ENCODE data around the gene PITHD1.
"Not testable (repeated sequence)": the region's sequence is repeated elsewhere in the genome, so short reads cannot be mapped to it uniquely, and the experiment has no call there.

PITHD1 gene

DNA sequence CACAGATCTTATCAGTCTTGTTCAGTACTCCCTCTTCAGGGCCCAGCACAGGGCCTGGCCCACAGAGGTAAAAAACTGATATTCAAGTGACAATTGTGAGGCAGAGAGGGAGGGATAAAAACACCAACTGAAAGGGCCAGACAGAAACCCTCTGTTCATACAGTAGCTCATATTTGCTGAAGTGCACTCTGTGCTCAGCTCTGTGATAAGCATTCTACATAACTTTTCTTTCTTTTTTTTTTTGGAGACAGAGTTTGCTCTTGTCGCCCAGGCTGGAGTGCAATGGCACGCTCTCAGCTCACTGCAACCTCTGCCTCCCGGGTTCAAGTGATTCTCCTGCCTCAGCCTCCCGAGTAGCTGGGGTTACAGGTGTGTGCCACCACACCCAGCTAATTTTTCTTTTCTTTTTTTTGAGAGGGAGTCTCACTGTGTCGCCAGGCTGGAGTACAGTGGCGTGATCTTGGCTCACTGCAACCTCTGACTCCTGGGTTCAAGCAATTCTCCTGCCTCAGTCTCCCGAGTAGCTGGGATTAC is 24.7 kb downstream of the PITHD1 start:
- not testable (repeated sequence) for H3K9ac ChIP-seq (ENCODE audit: low read depth, low read length); H3K9me3 ChIP-seq (ENCODE audit: control insufficient read depth, insufficient read depth, low read length); H3K4me3 ChIP-seq (ENCODE audit: low read depth, low read length); H3K4me1 ChIP-seq (ENCODE audit: control insufficient read depth, insufficient read depth, low read length)
- peaks cover 11% of the 10 kb centered on the region for H3K36me3 ChIP-seq (ENCODE audit: control insufficient read depth, insufficient read depth, low read length)
- peaks cover 10% of the 10 kb centered on the region for H3K27me3 ChIP-seq (ENCODE audit: control insufficient read depth, insufficient read depth, low read length)

DNA sequence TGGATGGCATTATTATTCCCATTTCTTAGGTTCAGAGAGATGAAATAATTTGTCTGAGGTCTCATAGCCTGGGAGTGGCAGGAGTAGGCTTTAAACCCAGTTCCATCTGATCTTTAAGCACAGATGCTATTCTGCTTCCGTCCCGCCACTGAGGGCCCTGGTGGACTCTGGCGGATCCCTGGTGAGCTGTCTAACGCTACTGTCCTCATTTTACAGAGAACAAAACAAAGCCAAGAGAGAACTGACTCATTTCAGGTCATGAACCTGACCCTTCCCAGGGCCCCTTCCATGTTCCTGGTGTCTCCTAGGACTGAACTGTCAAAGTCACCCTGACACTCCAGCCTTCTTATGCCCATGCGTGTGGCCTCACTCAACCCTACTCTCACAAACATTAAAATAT is 25.5 kb downstream of the PITHD1 start:
- Histone ChIP-seq H3K4me1 (ENCODE audit: control insufficient read depth, insufficient read depth, low read length) (peaks cover 5% of the 10 kb centered on the region), H3K4me3 (ENCODE audit: low read depth, low read length) (no peak overlapping the region), H3K9me3 (ENCODE audit: control insufficient read depth, insufficient read depth, low read length) (no peaks in the 10 kb centered on the region), H3K36me3 (ENCODE audit: control insufficient read depth, insufficient read depth, low read length) (peaks cover 4% of the 10 kb centered on the region), H3K9ac (ENCODE audit: low read depth, low read length) (no peak overlapping the region), H3K27me3 (ENCODE audit: control insufficient read depth, insufficient read depth, low read length) (peaks cover 10% of the 10 kb centered on the region)

DNA sequence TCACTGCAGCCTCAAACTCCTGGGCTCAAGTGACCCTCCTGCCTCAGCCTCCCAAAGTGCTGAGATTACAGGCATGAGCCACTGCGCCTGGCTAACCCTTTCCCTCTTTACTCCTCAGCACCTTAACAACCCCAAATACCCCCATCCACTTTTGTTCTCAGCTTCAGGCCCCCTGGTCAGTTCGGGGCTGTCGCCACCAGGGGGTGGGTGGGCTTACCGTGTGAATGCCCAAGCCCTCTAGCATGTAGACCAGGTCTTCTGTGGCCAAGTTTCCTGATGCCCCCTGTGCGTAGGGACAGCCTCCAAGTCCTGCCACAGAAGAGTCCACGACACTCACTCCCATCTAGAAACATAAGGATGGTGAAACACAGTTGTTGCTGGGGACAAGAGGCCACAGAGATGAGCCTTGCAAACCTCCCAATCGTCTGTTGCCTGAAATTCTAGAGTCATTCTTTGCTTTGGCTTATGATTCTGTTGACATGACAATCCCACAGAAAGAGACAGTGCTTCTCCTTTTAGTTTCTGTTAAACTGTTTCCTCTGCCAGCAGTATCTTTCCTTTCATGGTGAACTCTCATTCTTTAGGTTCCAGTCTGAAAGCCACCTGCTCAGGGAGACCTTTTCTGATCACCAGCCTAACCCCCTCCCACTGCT is 26.1 kb downstream of the PITHD1 start:
- H3K27me3 ChIP-seq (ENCODE audit: control insufficient read depth, insufficient read depth, low read length): peaks cover 10% of the 10 kb centered on the region
- H3K9me3 ChIP-seq (ENCODE audit: control insufficient read depth, insufficient read depth, low read length): no peaks in the 10 kb centered on the region

DNA sequence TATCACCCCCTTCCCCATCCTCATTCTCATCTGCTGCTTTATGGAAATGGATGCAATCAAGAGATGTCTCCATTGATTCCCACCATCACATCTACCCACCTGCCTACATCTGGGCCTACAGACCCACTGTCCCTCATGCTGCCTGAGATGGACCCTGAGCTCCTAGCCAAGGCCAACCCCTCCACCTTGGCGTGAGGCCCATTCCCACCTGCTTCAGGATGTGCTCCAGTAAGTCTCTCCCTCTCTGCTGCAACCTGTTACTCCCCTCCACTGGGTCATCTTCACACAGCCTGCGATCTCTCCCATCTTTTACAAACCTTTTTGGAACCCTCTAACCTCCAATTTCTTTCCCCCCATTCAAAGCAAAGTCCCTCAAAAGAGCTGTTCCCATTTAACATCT is 26.8 kb downstream of the PITHD1 start:
- no peaks in the 10 kb centered on the region for H3K4me1 ChIP-seq (ENCODE audit: control insufficient read depth, insufficient read depth, low read length)
- H3K9me3 ChIP-seq (ENCODE audit: control insufficient read depth, insufficient read depth, low read length): no peaks in the 10 kb centered on the region
- no peak overlapping the region for H3K9ac ChIP-seq (ENCODE audit: low read depth, low read length)

More for the DNA sequence above, 26.1 kb downstream of the PITHD1 start:
- no peak overlapping the region for H3K9ac ChIP-seq (ENCODE audit: low read depth, low read length)
- H3K36me3 ChIP-seq (ENCODE audit: control insufficient read depth, insufficient read depth, low read length): no peaks in the 10 kb centered on the region
- peaks cover under 1% of the 10 kb centered on the region for H3K4me1 ChIP-seq (ENCODE audit: control insufficient read depth, insufficient read depth, low read length)
- H3K4me3 ChIP-seq (ENCODE audit: low read depth, low read length): no peak overlapping the region

DNA sequence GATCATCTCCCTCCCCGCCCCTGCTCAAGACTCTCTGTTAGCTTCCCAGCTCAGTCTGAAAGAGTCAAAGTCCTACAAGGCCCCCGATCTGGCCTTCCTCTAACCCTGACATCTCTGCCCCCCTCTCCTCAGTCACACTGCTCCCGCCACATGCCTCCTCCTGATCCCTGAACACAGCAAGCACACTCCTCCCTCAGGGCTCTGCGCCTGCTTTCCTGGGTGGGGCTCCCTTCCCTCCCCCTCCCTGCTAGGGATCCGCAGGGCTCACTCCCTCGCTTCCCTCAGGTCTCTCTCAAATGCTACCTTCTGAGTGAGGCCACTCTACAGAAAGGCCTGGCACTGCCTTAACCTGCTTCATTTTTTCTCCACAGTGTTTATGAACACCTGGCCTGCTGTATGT is 28.1 kb downstream of the PITHD1 start:
- no peaks in the 10 kb centered on the region for H3K9me3 ChIP-seq (ENCODE audit: control insufficient read depth, insufficient read depth, low read length)
- H3K9ac ChIP-seq (ENCODE audit: low read depth, low read length): no peak overlapping the region
- H3K27me3 ChIP-seq (ENCODE audit: control insufficient read depth, insufficient read depth, low read length): peaks cover 10% of the 10 kb centered on the region
- H3K4me3 ChIP-seq (ENCODE audit: low read depth, low read length): no peak overlapping the region
- no peaks in the 10 kb centered on the region for H3K36me3 ChIP-seq (ENCODE audit: control insufficient read depth, insufficient read depth, low read length)
- H3K4me1 ChIP-seq (ENCODE audit: control insufficient read depth, insufficient read depth, low read length): peaks cover 3% of the 10 kb centered on the region

More for the DNA sequence above, 26.8 kb downstream of the PITHD1 start:
- H3K27me3 ChIP-seq (ENCODE audit: control insufficient read depth, insufficient read depth, low read length): peaks cover 10% of the 10 kb centered on the region
- H3K36me3 ChIP-seq (ENCODE audit: control insufficient read depth, insufficient read depth, low read length): no peaks in the 10 kb centered on the region
- H3K4me3 ChIP-seq (ENCODE audit: low read depth, low read length): no peak overlapping the region

DNA sequence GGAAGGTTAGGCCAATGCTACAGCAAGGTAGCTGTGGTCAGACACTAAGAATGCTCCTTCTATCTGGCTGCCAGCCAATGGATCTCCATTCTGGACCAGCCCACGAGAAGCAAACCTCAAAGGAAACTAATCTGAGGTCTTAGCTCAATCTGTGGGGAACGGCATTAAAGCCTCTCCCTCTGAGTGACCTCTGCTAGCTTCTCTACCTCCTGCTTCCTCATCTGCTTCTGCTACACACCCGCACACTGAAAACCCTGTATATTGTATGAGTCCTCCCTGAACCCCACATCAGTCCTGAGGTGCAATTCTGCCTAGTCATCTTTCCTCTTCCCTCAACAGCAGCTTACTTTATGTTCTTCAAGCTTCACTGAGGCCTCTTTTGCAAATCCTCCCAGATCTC is 29.2 kb downstream of the PITHD1 start:
- Histone ChIP-seq H3K9me3 (ENCODE audit: control insufficient read depth, insufficient read depth, low read length) (no peaks in the 10 kb centered on the region), H3K36me3 (ENCODE audit: control insufficient read depth, insufficient read depth, low read length) (no peaks in the 10 kb centered on the region), H3K9ac (ENCODE audit: low read depth, low read length) (no peak overlapping the region), H3K4me1 (ENCODE audit: control insufficient read depth, insufficient read depth, low read length) (peaks cover 3% of the 10 kb centered on the region), H3K4me3 (ENCODE audit: low read depth, low read length) (no peak overlapping the region), H3K27me3 (ENCODE audit: control insufficient read depth, insufficient read depth, low read length) (peaks cover under 1% of the 10 kb centered on the region)

DNA sequence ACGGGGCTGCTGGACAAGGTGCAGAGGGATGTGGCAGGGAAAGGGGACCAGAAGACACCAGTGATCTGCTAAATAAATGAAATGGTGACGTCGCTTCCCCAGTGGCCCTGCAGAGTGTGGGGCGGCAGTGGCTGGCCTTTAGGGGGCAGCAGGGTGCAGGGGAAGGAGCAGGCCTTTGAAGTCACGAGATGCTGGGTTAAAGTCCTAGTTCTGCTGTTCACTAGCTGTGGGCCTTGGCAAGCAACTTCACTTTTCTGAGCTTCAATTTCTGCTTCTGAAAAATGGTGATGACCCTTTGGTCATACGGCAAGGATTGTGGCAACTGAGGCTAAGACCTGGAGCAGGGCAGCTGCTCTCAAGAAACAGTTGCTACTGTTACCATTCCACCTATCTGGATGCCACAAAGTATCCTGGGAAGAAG is 31.5 kb downstream of the PITHD1 start:
- Histone ChIP-seq H3K9me3 (ENCODE audit: control insufficient read depth, insufficient read depth, low read length) (no peaks in the 10 kb centered on the region), H3K4me1 (ENCODE audit: control insufficient read depth, insufficient read depth, low read length) (peaks cover 3% of the 10 kb centered on the region), H3K36me3 (ENCODE audit: control insufficient read depth, insufficient read depth, low read length) (peaks cover 3% of the 10 kb centered on the region), H3K27me3 (ENCODE audit: control insufficient read depth, insufficient read depth, low read length) (no peaks in the 10 kb centered on the region), H3K9ac (ENCODE audit: low read depth, low read length) (no peak overlapping the region), H3K4me3 (ENCODE audit: low read depth, low read length) (no peak overlapping the region)

DNA sequence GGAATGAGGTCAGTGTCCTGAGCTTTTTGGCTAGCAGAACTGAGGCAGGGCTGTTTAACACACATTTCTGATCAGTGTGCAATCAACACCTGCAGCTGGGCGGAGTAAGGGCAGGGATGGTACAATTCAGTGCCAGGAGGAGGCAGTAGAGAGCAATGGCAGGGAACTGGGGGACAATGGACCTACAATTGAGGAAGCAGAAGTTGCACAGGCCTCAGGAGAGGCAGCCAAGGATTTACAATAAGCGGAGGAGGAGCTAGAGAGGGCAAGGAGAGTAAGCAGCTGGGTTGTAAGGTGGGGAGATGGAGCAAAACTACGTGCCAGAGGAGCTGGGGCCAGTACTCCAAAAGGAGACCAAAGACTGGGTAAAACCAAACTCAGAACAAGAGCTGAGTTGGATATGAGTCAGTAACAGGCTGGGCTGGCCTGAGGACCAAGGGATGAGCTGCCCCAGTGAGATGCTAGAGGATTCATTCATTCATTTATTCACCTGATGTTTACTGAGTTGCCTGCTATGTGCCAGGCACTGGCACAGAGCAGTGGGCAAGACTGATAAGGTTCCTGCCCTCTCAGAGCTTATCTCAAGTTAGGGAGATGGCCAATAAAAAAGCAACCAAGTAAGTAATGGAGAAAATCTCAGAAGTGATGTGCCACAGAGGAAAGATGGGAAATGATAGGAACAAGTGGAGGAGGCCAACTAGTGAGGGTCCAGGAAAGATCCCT is 32.8 kb downstream of the PITHD1 start:
- Histone ChIP-seq H3K36me3 (ENCODE audit: control insufficient read depth, insufficient read depth, low read length) (peaks cover 3% of the 10 kb centered on the region), H3K9ac (ENCODE audit: low read depth, low read length) (no peak overlapping the region), H3K9me3 (ENCODE audit: control insufficient read depth, insufficient read depth, low read length) (no peaks in the 10 kb centered on the region), H3K4me3 (ENCODE audit: low read depth, low read length) (no peak overlapping the region), H3K4me1 (ENCODE audit: control insufficient read depth, insufficient read depth, low read length) (peaks cover 3% of the 10 kb centered on the region), H3K27me3 (ENCODE audit: control insufficient read depth, insufficient read depth, low read length) (no peaks in the 10 kb centered on the region)

DNA sequence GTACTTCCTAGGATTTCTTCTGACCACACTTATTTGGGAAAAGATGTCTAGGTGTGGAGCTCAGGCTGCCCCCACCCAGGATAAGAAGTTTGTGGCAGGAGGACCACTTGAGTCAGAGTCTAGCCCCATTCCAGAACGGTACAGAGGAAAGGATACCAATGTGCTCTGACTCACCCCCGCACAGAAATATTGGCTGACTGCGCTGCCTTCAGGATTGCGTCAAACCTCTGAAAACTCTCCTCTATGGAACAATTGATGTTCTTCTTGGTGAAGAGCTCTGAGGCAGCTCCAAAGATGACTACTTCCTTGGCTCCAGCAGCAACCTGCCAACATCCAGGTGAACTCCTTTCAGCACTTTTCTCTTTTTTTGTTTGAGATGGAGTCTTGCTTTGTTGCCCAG is 35.8 kb downstream of the PITHD1 start:
- no peaks in the 10 kb centered on the region for H3K9me3 ChIP-seq (ENCODE audit: control insufficient read depth, insufficient read depth, low read length)

DNA sequence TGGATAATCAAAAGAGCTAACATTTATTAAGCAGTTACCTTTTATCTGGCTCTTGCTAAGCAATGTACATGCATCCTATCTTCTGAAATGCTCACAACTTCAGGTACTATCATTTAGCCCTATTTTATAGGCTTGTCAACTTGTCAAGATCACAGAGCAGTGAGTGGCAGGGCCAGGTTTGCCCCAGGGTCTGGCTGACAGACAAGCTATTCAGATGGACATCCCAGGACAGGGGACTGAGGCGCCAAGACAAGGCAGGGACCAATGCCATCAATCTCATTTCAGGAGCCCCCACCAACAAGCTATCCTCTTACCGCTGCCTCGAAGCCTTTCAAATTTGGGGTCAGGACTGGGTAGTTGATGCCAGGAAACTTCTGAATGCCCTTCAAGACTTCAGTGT is 38.1 kb downstream of the PITHD1 start:
- H3K9ac ChIP-seq (ENCODE audit: low read depth, low read length): no peak overlapping the region
- H3K4me1 ChIP-seq (ENCODE audit: control insufficient read depth, insufficient read depth, low read length): no peaks in the 10 kb centered on the region
- H3K9me3 ChIP-seq (ENCODE audit: control insufficient read depth, insufficient read depth, low read length): no peaks in the 10 kb centered on the region
- peaks cover 3% of the 10 kb centered on the region for H3K36me3 ChIP-seq (ENCODE audit: control insufficient read depth, insufficient read depth, low read length)
- no peak overlapping the region for H3K4me3 ChIP-seq (ENCODE audit: low read depth, low read length)
- H3K27me3 ChIP-seq (ENCODE audit: control insufficient read depth, insufficient read depth, low read length): no peaks in the 10 kb centered on the region

More for the DNA sequence above, 35.8 kb downstream of the PITHD1 start:
- Histone ChIP-seq H3K9ac (ENCODE audit: low read depth, low read length) (no peak overlapping the region), H3K36me3 (ENCODE audit: control insufficient read depth, insufficient read depth, low read length) (peaks cover 3% of the 10 kb centered on the region), H3K27me3 (ENCODE audit: control insufficient read depth, insufficient read depth, low read length) (no peaks in the 10 kb centered on the region), H3K4me1 (ENCODE audit: control insufficient read depth, insufficient read depth, low read length) (peaks cover 3% of the 10 kb centered on the region), H3K4me3 (ENCODE audit: low read depth, low read length) (no peak overlapping the region)

DNA sequence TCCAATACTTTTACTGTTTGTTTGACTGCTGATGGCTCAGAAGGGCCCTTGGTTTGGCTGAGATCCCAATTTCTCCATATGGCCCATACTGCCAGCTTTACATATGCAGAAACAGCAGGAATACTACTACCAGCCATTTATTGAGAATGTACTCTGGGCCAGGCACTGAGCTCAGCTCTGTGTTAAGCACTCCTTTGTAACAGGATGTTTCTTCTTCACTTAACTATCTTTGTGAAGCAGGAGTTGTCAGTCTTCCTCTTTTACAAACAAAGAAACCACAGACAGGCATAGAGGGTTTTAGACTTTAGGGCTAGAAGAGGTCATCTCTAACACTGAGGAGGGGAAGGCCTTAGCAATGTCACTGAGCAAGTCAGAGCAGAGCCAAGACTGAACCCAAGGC is 38.7 kb downstream of the PITHD1 start:
- H3K4me1 ChIP-seq (ENCODE audit: control insufficient read depth, insufficient read depth, low read length): no peaks in the 10 kb centered on the region
- H3K36me3 ChIP-seq (ENCODE audit: control insufficient read depth, insufficient read depth, low read length): peaks cover 3% of the 10 kb centered on the region
- H3K27me3 ChIP-seq (ENCODE audit: control insufficient read depth, insufficient read depth, low read length): no peaks in the 10 kb centered on the region
- H3K9ac ChIP-seq (ENCODE audit: low read depth, low read length): no peak overlapping the region
- no peak overlapping the region for H3K4me3 ChIP-seq (ENCODE audit: low read depth, low read length)
- H3K9me3 ChIP-seq (ENCODE audit: control insufficient read depth, insufficient read depth, low read length): no peaks in the 10 kb centered on the region

DNA sequence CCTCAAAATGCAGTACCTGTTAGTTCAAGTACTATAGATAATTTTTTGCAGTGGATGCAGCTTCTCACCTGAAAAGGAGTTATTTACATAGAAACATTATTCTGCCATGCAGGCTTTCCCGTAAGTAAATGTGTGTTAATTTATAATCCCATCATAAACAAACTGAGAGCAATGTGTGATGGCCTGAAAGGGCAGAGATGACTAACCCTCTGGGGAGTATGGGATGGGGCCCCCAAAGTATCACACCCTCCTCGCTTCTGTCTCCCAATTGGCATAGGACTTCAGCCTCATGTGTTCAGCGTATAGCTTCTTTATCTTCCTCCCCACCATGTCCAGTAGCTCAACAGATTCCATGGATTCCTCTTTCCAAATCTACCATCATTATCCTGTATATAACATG is 39.4 kb downstream of the PITHD1 start:
- Histone ChIP-seq H3K27me3 (ENCODE audit: control insufficient read depth, insufficient read depth, low read length) (no peaks in the 10 kb centered on the region), H3K36me3 (ENCODE audit: control insufficient read depth, insufficient read depth, low read length) (peaks cover 3% of the 10 kb centered on the region), H3K4me3 (ENCODE audit: low read depth, low read length) (no peak overlapping the region), H3K4me1 (ENCODE audit: control insufficient read depth, insufficient read depth, low read length) (no peaks in the 10 kb centered on the region), H3K9ac (ENCODE audit: low read depth, low read length) (no peak overlapping the region), H3K9me3 (ENCODE audit: control insufficient read depth, insufficient read depth, low read length) (no peaks in the 10 kb centered on the region)

Measured in iPS-15b (cell line).